NOMO-1 treated with DMSO at 0.1 percent for 48 hours (cell line): ENCODE results near the gene OOSP3.
"Not testable (repeated sequence)": the region's sequence is repeated elsewhere in the genome, so short reads cannot be mapped to it uniquely, and the experiment has no call there.

Experiments used
- DNase-seq: peaks from one replicate; lab custom pipeline; 2025; ENCODE audit not compliant: unreplicated experiment; lab: John Stamatoyannopoulos, UW

The OOSP3 gene

GRCh38 chr11:59875856-59876519 lies 2.6 kb upstream of the OOSP3 start:
- no peak for DNase-seq

- DNase-seq, result no peak
Observed at GRCh38 chr11:59877325-59877724, 1.3 kb upstream of the OOSP3 start.

GRCh38 chr11:59877784-59878183 lies 798 bp upstream of the OOSP3 start:
- no peak for DNase-seq

- no peak for DNase-seq
Observed at GRCh38 chr11:59879567-59879966, 985 bp downstream of the OOSP3 start.

- no peak for DNase-seq
Observed at GRCh38 chr11:59883597-59883996, 5.0 kb downstream of the OOSP3 start.

- not testable (repeated sequence) for DNase-seq
Observed at GRCh38 chr11:59887156-59887555, 8.6 kb downstream of the OOSP3 start.

GRCh38 chr11:59891781-59892181 lies 13.2 kb downstream of the OOSP3 start:
- DNase-seq, result no peak

- DNase-seq, result no peak
Observed at GRCh38 chr11:59894616-59895015, 16.0 kb downstream of the OOSP3 start.

- no peak for DNase-seq
Observed at GRCh38 chr11:59898046-59898445, 19.5 kb downstream of the OOSP3 start.

- no peak for DNase-seq
Observed at GRCh38 chr11:59898650-59899049, 20.1 kb downstream of the OOSP3 start.

- no peak for DNase-seq
Observed at GRCh38 chr11:59899532-59899931, 20.9 kb downstream of the OOSP3 start.

- no peak for DNase-seq
Observed at GRCh38 chr11:59900366-59901126, 22.0 kb downstream of the OOSP3 start.

- no peak for DNase-seq
Observed at GRCh38 chr11:59901306-59901705, 22.7 kb downstream of the OOSP3 start.

GRCh38 chr11:59903569-59903968 lies 25.0 kb downstream of the OOSP3 start:
- DNase-seq, result not testable (repeated sequence)

- peak; percentile 37 for DNase-seq
Observed at GRCh38 chr11:59918480-59918879, 39.9 kb downstream of the OOSP3 start.

GRCh38 chr11:59918987-59919589 lies 40.5 kb downstream of the OOSP3 start:
- peak; percentile 56 for DNase-seq

GRCh38 chr11:59923813-59924212 lies 45.2 kb downstream of the OOSP3 start:
- no peak for DNase-seq

GRCh38 chr11:59931688-59932087 lies 53.1 kb downstream of the OOSP3 start:
- no peak for DNase-seq

- no peak for DNase-seq
Observed at GRCh38 chr11:59938132-59938531, 59.5 kb downstream of the OOSP3 start, which contains the start of gene OOSP1. Gene OOSP1 (plus strand): TSS chr11:59938432. CDS start chr11:59938455, 23 bp downstream.

GRCh38 chr11:59938718-59939117 lies 60.1 kb downstream of the OOSP3 start:
- DNase-seq, result no peak

GRCh38 chr11:59939482-59939881 lies 60.9 kb downstream of the OOSP3 start:
- no peak for DNase-seq

- DNase-seq, result no peak
Observed at GRCh38 chr11:59941091-59941490, 62.5 kb downstream of the OOSP3 start.
